GM12878 (cell line): ENCODE measurements around the gene LRRC55. TPM values are rescaled to one million over a fixed set of nuclear protein-coding genes. Genes with fewer than 3 reads are reported as not detected.

Experiments
- ATF7 ChIP-seq: fragments of 450-650 bp; IDR thresholded peaks from 2 replicates; pipeline ENCODE4 v1.6.1; 2016; ENCODE audit warnings: low read depth, mild to moderate bottlenecking
- BCL11A ChIP-seq: IDR thresholded peaks from 2 replicates; pipeline ENCODE4 v1.6.1; 2011; ENCODE audit warnings: low read depth, low read length
- EP300 ChIP-seq, 2 experiments: fragments of 150-350 bp in 1 of 2; IDR thresholded peaks; 2 replicates each; pipeline ENCODE4 v1.6.1; 2011 to 2012; ENCODE audit warnings: low read depth in 2 of 2, low read length in 2 of 2, borderline replicate concordance in 1 of 2, improper control_type of control experiment in 1 of 2, inconsistent platforms in 1 of 2; ENCODE audit not compliant: control insufficient read depth in 1 of 2
- FOS ChIP-seq: IDR thresholded peaks from 3 replicates; pipeline ENCODE4 v1.6.1; 2011; ENCODE audit warnings: borderline replicate concordance; ENCODE audit not compliant: insufficient read length; ENCODE audit errors: extremely low read depth
- PBX3 ChIP-seq: IDR thresholded peaks from 2 replicates; pipeline ENCODE4 v1.6.1; 2011; ENCODE audit warnings: mild to moderate bottlenecking, low read depth, low read length, moderate library complexity; ENCODE audit not compliant: insufficient replicate concordance
- SRF ChIP-seq, 2 experiments: IDR thresholded peaks; 2 replicates each; pipeline ENCODE4 v1.6.1; 2011; ENCODE audit warnings: low read depth in 2 of 2, low read length in 2 of 2, mild to moderate bottlenecking in 1 of 2, moderate library complexity in 1 of 2
- YBX1 ChIP-seq: fragments of 450-650 bp; IDR thresholded peaks from 2 replicates; pipeline ENCODE4 v1.6.1; 2016; ENCODE audit warnings: antibody characterized with exemption
- polyA plus RNA-seq, 11 experiments: library from polyadenylated mRNA; depleted of rRNA in 4 of 11; unstranded in 6 of 11; stranded (reverse) in 5 of 11; fragments of >200 nt; fragmentation: Nextera tagmentation in 4 of 11; fragmentation: Illumina TruSeq in 1 of 11; extraction: Ambion mirVana in 4 of 11; extraction: Trizol in 1 of 11; gene quantifications; 1 replicate in 1 of 11; 2 replicates in 10 of 11; pipeline versions ENCODE4 v1.2.1 to v1.2.3, GENCODE V29; 2011 to 2016; ENCODE audit warnings: inconsistent platforms in 2 of 11, missing spikeins in 2 of 11, low read depth in 1 of 11
- total RNA-seq, 4 experiments: library from RNA; depleted of rRNA in 3 of 4; stranded (reverse); fragments of >200 nt in 3 of 4; fragmentation: Illumina TruSeq in 1 of 4; extraction: Trizol in 1 of 4; gene quantifications; 2 replicates each; pipeline versions ENCODE4 v1.2.1 to v1.2.3, GENCODE V29; 2013 to 2021
- TF ChIP-seq, protein P1 (sequence below): IDR thresholded peaks from 2 replicates; pipeline ENCODE4 v1.6.1; 2012; ENCODE audit warnings: improper control_type of control experiment, low read depth, low read length; ENCODE audit not compliant: insufficient replicate concordance
- TF ChIP-seq, protein P2 (sequence below): IDR thresholded peaks from 2 replicates; pipeline ENCODE4 v1.6.1; 2012; ENCODE audit warnings: low read depth, low read length, improper control_type of control experiment

Gene LRRC55
- total and polyA plus RNA-seq, 10 of the 15 experiments (the other 5 are each of a cell fraction or from before 2014, with no cell fraction given) = 0.01 to 0.04 TPM; not detected in 8

- TF ChIP-seq SRF (IDR thresholded peaks at IDR 0.05; ENCODE audit: low read depth in 2 of 2, low read length in 2 of 2) (no peak), BCL11A (no peak), ATF7 (no peak), EP300 (IDR thresholded peaks at IDR 0.05; ENCODE audit: borderline replicate concordance in 1 of 2, control insufficient read depth in 1 of 2, low read depth in 2 of 2, low read length in 2 of 2) (no peak), YBX1 (no peak), PBX3 (no peak), FOS (no peak)
- TF ChIP-seq, protein P1, sequence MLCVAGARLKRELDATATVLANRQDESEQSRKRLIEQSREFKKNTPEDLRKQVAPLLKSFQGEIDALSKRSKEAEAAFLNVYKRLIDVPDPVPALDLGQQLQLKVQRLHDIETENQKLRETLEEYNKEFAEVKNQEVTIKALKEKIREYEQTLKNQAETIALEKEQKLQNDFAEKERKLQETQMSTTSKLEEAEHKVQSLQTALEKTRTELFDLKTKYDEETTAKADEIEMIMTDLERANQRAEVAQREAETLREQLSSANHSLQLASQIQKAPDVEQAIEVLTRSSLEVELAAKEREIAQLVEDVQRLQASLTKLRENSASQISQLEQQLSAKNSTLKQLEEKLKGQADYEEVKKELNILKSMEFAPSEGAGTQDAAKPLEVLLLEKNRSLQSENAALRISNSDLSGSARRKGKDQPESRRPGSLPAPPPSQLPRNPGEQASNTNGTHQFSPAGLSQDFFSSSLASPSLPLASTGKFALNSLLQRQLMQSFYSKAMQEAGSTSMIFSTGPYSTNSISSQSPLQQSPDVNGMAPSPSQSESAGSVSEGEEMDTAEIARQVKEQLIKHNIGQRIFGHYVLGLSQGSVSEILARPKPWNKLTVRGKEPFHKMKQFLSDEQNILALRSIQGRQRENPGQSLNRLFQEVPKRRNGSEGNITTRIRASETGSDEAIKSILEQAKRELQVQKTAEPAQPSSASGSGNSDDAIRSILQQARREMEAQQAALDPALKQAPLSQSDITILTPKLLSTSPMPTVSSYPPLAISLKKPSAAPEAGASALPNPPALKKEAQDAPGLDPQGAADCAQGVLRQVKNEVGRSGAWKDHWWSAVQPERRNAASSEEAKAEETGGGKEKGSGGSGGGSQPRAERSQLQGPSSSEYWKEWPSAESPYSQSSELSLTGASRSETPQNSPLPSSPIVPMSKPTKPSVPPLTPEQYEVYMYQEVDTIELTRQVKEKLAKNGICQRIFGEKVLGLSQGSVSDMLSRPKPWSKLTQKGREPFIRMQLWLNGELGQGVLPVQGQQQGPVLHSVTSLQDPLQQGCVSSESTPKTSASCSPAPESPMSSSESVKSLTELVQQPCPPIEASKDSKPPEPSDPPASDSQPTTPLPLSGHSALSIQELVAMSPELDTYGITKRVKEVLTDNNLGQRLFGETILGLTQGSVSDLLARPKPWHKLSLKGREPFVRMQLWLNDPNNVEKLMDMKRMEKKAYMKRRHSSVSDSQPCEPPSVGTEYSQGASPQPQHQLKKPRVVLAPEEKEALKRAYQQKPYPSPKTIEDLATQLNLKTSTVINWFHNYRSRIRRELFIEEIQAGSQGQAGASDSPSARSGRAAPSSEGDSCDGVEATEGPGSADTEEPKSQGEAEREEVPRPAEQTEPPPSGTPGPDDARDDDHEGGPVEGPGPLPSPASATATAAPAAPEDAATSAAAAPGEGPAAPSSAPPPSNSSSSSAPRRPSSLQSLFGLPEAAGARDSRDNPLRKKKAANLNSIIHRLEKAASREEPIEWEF = no peak
- TF ChIP-seq, protein P2, sequence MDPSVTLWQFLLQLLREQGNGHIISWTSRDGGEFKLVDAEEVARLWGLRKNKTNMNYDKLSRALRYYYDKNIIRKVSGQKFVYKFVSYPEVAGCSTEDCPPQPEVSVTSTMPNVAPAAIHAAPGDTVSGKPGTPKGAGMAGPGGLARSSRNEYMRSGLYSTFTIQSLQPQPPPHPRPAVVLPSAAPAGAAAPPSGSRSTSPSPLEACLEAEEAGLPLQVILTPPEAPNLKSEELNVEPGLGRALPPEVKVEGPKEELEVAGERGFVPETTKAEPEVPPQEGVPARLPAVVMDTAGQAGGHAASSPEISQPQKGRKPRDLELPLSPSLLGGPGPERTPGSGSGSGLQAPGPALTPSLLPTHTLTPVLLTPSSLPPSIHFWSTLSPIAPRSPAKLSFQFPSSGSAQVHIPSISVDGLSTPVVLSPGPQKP = no peak
Measured at GRCh38 chr11:57162179-57162898, 19.4 kb upstream of the LRRC55 start (continued).
